HL-60/S4 treated with retinoic acid at 250 ng/mL for 4 days and 3 days (cell line): Measurements from ENCODE around the gene IRF4.

Experiments used
- in situ Hi-C: fragments of 300-500 bp; cut with MboI; formaldehyde crosslinking; loops from 2 replicates; pipeline ENCODE4 v1.7.0; 2022; ENCODE audit warnings: low sequenced_read_pairs

Gene IRF4

DNA sequence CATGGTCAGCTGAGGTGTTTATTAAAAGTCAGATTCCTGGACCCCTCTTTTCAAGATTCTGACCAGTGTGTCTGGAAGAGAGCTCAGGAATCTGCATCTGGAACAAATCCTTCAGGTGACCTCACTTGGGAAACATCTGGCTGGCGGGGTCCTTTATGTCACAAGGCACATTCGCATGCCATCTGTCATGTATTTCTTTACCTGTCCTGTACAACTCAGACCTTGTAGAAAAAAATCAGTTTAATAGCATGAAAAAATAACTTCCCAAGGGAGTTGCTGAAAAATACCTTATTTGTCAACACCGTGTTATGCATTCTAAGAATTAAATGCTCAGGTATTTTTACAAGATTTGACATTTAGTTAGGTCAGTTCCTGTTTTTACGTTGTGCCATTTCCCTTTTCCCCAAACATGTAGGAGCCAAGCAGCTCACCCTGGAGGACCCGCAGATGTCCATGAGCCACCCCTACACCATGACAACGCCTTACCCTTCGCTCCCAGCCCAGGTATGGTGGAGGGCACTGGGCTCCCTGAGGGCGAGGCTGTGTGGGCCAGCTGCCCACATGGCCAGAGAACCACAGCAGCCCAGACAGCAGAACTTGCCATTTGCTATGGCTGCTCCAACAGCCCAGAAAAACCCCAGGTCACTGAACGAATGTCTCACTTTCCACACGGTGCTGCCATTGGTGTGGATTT, 4.0 kb downstream of the IRF4 start:
- in situ Hi-C loops: no loop called here

- in situ Hi-C loops: no loop called here
These were observed 4.6 kb downstream of the IRF4 start for GRCh38 chr6:396126-396520.

- in situ Hi-C loops: no loop called here
These were observed 5.5 kb downstream of the IRF4 start for GRCh38 chr6:397056-397455.

DNA sequence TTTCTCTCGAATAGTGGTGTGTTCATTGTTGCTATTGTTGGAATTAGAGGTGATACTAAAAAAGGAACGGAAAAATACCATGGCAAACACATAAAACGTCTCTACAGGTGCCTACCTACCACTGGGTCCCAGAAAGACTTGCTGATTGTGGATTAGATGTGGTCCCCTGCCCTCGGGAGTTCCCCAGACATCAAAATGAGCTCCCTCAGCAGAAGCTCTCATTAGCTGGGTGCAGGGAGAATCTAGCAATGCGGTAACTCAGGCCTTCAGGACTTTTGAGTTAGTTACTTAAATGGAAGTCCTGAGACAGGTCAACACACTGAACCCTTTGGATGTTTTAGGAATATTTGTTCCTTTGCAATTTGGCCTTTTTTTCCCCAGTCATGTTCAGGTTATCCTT, 6.1 kb downstream of the IRF4 start:
- in situ Hi-C loops: no loop called here

GRCh38 chr6:398065-398464, 6.5 kb downstream of the IRF4 start:
- in situ Hi-C loops: no loop called here

DNA sequence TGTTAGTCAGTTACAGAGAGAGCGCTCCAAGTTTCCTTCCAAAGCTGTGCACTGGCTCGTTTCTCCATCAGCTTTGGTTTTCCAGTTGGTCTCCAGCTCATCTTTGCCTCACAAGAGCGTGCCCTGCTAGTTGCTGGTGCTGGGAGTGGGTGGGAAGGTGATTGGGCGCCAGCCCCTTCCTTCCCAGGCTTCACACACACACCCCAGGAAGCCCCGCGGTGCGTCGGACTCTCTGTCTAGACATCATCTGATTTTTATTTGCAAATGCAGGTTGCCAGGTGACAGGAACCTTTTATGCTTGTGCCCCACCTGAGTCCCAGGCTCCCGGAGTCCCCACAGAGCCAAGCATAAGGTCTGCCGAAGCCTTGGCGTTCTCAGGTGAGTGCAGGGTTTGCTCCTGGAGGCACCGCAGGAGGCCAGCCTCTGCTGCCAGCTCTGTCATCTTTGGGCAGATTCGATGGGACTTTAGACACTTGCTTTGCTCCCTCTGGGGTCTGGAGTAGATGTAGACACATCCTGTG, 7.1 kb downstream of the IRF4 start:
- in situ Hi-C loops: no loop called here

DNA sequence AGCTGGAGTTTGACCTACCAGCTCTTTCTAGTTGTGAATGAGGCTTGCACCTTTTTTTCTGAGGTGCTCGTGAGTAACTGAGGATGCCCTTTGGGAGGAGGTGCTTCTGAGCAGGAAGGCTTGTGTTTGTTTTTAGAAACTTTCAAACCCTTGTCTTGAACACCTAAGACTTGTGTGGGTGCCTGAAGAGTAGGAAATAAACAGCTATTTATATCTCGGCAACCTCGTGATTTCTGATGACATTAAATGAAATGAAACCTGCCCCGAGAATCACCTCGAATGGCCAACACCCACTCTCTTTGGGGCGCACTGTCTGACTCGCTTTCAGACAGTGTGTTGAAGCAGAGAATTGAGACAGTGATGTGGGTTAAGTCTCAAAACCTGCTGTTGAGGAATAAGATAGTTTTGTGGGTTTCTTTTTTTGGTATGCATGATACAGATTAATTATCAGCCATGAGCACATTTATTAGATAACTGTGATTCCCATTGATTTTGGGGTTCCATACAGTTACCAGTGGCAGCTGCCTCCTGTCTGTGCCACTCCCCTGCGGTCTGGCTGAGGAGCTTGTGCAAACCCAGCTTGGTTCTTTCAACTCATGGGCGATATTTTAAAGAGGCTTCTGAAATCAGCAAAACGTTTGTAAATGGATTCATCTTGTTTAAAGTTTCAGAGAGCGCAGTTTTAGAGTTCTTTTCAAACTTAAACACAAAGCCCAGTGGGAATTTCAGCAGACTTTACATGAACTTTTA, 8.4 kb downstream of the IRF4 start:
- in situ Hi-C loops: no loop called here

GRCh38 chr6:400815-401214, 9.3 kb downstream of the IRF4 start:
- in situ Hi-C loops: no loop called here

DNA sequence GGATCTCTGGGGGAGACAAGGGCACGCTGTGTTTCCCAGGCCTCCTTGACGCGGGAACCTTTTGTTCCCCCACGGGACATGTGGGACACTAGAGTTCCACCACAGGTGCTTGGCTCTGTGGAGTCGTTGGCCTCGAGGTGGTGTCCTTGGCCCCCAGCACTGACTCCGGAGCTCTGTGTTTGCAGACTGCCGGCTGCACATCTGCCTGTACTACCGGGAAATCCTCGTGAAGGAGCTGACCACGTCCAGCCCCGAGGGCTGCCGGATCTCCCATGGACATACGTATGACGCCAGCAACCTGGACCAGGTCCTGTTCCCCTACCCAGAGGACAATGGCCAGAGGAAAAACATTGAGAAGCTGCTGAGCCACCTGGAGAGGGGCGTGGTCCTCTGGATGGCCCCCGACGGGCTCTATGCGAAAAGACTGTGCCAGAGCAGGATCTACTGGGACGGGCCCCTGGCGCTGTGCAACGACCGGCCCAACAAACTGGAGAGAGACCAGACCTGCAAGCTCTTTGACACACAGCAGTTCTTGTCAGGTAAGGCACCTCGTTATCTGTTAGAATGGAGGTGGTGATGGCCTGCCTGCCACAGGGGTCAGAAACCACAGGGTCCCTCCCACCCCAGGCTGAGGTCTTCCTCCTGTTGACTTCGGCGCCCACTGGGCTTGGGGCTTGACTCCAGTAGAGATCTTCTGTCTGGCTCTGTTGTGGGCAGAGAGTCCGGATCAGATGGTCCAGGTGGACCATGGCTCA, 9.9 kb downstream of the IRF4 start:
- in situ Hi-C loops: no loop called here

- in situ Hi-C loops: no loop called here
These were observed 10.6 kb downstream of the IRF4 start for GRCh38 chr6:401994-402640.

- in situ Hi-C loops: no loop called here
These were observed 11.5 kb downstream of the IRF4 start for GRCh38 chr6:402901-403658.

GRCh38 chr6:403659-404655, 12.4 kb downstream of the IRF4 start:
- in situ Hi-C loops: no loop called here

DNA sequence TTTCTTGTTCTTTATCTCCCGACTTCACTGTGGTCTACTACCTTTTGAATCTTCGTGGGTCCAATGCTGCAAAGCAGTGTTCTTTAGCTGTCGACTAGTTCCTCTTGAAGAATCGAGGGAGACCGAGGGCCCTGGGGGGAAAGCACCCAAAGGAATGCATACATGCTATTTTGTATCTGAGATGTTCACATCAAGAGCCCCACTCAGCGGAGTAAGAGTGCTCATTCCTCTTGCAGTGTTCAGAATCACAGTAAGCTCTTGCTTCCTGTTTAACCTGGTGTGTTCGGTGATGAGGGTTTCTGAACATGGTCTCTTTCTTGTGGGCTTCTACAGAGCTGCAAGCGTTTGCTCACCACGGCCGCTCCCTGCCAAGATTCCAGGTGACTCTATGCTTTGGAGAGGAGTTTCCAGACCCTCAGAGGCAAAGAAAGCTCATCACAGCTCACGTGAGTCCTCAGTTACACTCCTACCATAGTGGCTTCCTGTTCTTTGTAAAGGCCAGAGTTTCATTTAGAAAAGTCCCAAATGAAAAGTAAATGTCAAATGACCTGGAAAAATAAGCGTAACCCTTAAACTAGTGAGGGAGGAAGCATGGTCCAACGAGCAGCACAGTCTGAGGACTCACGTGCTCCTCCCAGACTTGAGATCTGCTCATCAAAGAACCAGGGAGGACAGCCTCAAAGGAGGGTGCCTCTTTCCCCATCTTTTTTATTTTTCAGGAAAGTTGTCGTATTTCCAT, 13.3 kb downstream of the IRF4 start:
- in situ Hi-C loops: no loop called here

DNA sequence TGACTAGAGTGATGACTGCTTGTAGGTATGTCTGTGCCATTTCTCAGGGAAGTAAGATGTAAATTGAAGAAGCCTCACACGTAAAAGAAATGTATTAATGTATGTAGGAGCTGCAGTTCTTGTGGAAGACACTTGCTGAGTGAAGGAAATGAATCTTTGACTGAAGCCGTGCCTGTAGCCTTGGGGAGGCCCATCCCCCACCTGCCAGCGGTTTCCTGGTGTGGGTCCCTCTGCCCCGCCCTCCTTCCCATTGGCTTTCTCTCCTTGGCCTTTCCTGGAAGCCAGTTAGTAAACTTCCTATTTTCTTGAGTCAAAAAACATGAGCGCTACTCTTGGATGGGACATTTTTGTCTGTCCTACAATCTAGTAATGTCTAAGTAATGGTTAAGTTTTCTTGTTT, 16.6 kb downstream of the IRF4 start:
- in situ Hi-C loops: no loop called here

- in situ Hi-C loops: no loop called here
These were observed 17.1 kb downstream of the IRF4 start for GRCh38 chr6:408599-409102.

DNA sequence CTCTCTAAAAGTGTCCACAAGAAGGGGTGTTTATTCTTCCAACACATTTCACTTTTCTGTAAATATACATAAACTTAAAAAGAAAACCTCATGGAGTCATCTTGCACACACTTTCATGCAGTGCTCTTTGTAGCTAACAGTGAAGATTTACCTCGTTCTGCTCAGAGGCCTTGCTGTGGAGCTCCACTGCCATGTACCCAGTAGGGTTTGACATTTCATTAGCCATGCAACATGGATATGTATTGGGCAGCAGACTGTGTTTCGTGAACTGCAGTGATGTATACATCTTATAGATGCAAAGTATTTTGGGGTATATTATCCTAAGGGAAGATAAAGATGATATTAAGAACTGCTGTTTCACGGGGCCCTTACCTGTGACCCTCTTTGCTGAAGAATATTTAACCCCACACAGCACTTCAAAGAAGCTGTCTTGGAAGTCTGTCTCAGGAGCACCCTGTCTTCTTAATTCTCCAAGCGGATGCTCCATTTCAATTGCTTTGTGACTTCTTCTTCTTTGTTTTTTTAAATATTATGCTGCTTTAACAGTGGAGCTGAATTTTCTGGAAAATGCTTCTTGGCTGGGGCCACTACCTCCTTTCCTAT, 17.9 kb downstream of the IRF4 start:
- in situ Hi-C loops: no loop called here

DNA sequence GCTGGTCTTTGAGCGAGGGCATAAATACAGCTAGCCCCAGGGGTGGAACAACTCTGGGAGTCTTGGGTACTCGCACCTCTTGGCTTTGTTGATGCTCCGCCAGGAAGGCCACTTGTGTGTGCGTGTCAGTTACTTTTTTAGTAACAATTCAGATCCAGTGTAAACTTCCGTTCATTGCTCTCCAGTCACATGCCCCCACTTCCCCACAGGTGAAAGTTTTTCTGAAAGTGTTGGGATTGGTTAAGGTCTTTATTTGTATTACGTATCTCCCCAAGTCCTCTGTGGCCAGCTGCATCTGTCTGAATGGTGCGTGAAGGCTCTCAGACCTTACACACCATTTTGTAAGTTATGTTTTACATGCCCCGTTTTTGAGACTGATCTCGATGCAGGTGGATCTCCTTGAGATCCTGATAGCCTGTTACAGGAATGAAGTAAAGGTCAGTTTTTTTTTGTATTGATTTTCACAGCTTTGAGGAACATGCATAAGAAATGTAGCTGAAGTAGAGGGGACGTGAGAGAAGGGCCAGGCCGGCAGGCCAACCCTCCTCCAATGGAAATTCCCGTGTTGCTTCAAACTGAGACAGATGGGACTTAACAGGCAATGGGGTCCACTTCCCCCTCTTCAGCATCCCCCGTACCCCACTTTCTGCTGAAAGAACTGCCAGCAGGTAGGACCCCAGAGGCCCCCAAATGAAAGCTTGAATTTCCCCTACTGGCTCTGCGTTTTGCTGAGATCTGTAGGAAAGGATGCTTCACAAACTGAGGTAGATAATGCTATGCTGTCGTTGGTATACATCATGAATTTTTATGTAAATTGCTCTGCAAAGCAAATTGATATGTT, 19.2 kb downstream of the IRF4 start:
- in situ Hi-C loops: no loop called here
